H1 (cell line): Measurements from ENCODE around the gene TTK. TPM values are rescaled to one million over a fixed set of nuclear protein-coding genes. Genes with fewer than 3 reads are reported as not detected.

ENCODE experiments used
- CTCF ChIA-PET: fragments of 300-600 bp; sonication (Branson Sonifier 250); formaldehyde crosslinking; loops from one replicate; lab custom pipeline; 2021; ENCODE audit not compliant: partially characterized antibody; lab: Charles Lee
- POLR2A ChIA-PET: fragments of 300-600 bp; sonication (Branson Sonifier 250); formaldehyde crosslinking; loops from one replicate; lab custom pipeline; 2021; ENCODE audit warnings: inconsistent platforms; ENCODE audit not compliant: partially characterized antibody; lab: Charles Lee
- DNase-seq, 2 experiments: peaks; one replicate each; pipeline versions ENCODE4 v3.0.0 to v3.0.0-alpha.2; 2010 to 2022; ENCODE audit warnings: low spot score in 2 of 2, low read depth in 1 of 2, mixed read lengths in 1 of 2
- FAIRE-seq: peaks from 2 replicates; lab custom pipeline; 2011; peaks lifted over from hg19 to GRCh38; lab: Jason Lieb, UNC
- H2AFZ ChIP-seq: 2 replicates; pipeline ENCODE4 v1.8.1; 2012; ENCODE audit warnings: low read length, inconsistent platforms
- H2AK5ac ChIP-seq: 2 replicates; pipeline ENCODE4 v1.6.1; 2013; ENCODE audit warnings: low read depth, low read length
- H2BK120ac ChIP-seq: replicated peaks from 2 replicates; pipeline ENCODE3; 2013; ENCODE audit warnings: low read depth, low read length, inconsistent platforms
- H2BK12ac ChIP-seq: 2 replicates; pipeline ENCODE4 v1.6.1; 2013; ENCODE audit warnings: low read depth, low read length
- H2BK15ac ChIP-seq: 2 replicates; pipeline ENCODE4 v1.6.1; 2013; ENCODE audit warnings: low read length
- H2BK20ac ChIP-seq: 2 replicates; pipeline ENCODE4 v1.6.1; 2013; ENCODE audit warnings: low read length
- H2BK5ac ChIP-seq: 2 replicates; pipeline ENCODE4 v1.6.1; 2013; ENCODE audit warnings: low read depth, low read length
- H3K14ac ChIP-seq: 2 replicates; pipeline ENCODE4 v1.6.1; 2013; ENCODE audit warnings: inconsistent platforms; ENCODE audit not compliant: insufficient read length
- H3K18ac ChIP-seq: 2 replicates; pipeline ENCODE4 v1.6.1; 2013; ENCODE audit warnings: low read length; ENCODE audit errors: extremely low read depth
- H3K23ac ChIP-seq: 2 replicates; pipeline ENCODE4 v1.6.1; 2013; ENCODE audit warnings: inconsistent platforms; ENCODE audit not compliant: insufficient read length
- H3K23me2 ChIP-seq: 2 replicates; pipeline ENCODE4 v1.6.1; 2013; ENCODE audit warnings: low read depth, low read length
- H3K27ac ChIP-seq: 2 replicates; pipeline ENCODE4 v1.6.1; 2011; ENCODE audit warnings: low read depth, low read length, inconsistent platforms
- H3K27me3 ChIP-seq, 4 experiments: replicated peaks in 1 of 4; 1 replicate in 1 of 4; 2 replicates in 3 of 4; pipeline versions ENCODE4 v1.6.1 to v1.8.1; 2011 to 2013; ENCODE audit warnings: low read length in 3 of 4, mild to moderate bottlenecking in 3 of 4, inconsistent platforms in 2 of 4, mixed read lengths in 2 of 4, moderate library complexity in 1 of 4; ENCODE audit not compliant: control insufficient read depth in 3 of 4, insufficient read depth in 3 of 4; ENCODE audit errors: extremely low read depth in 1 of 4
- H3K36me3 ChIP-seq, 4 experiments: 2 replicates each; pipeline versions ENCODE4 v1.6.1 to v1.8.1; 2011 to 2013; ENCODE audit warnings: mild to moderate bottlenecking in 4 of 4, low read length in 3 of 4, moderate library complexity in 2 of 4, control low read depth in 1 of 4, inconsistent platforms in 1 of 4; ENCODE audit not compliant: insufficient read depth in 4 of 4, control insufficient read depth in 2 of 4
- H3K4ac ChIP-seq: replicated peaks from 2 replicates; pipeline ENCODE3; 2013; ENCODE audit warnings: low read length, low read depth, mixed read lengths, inconsistent platforms; ENCODE audit not compliant: insufficient read length
- H3K4me1 ChIP-seq, 4 experiments: replicated peaks in 1 of 4; 1 replicate in 1 of 4; 2 replicates in 3 of 4; pipeline versions ENCODE4 v1.6.1 to v1.8.1; 2011 to 2013; ENCODE audit warnings: low read length in 3 of 4, inconsistent platforms in 2 of 4, mixed read lengths in 1 of 4; ENCODE audit not compliant: insufficient read depth in 4 of 4, control insufficient read depth in 3 of 4
- H3K4me2 ChIP-seq, 2 experiments: 2 replicates each; pipeline versions ENCODE4 v1.6.1 to v1.8.1; 2011 to 2013; ENCODE audit warnings: low read depth in 2 of 2, low read length in 2 of 2, control low read depth in 1 of 2, inconsistent platforms in 1 of 2, mild to moderate bottlenecking in 1 of 2; ENCODE audit not compliant: insufficient read depth in 1 of 2
- H3K4me3 ChIP-seq, 4 experiments: fragments of 200-600, 300-600 bp in 1 of 4; sonication (generic), shearing (Covaris generic), sonication (Bioruptor Twin) in 1 of 4; 2 replicates each; pipeline versions ENCODE4 v1.5.1 to v1.8.1; 2011 to 2016; ENCODE audit warnings: low read length in 4 of 4, low read depth in 3 of 4, control low read depth in 2 of 4, inconsistent platforms in 2 of 4, mild to moderate bottlenecking in 2 of 4, mixed read lengths in 1 of 4, moderate library complexity in 1 of 4; ENCODE audit not compliant: insufficient read depth in 2 of 4; ENCODE audit errors: extremely low read depth in 1 of 4
- H3K56ac ChIP-seq: replicated peaks from 2 replicates; pipeline ENCODE3; 2013; ENCODE audit warnings: low read depth, mild to moderate bottlenecking, mixed read lengths, low read length, inconsistent platforms; ENCODE audit not compliant: insufficient read length
- H3K79me1 ChIP-seq: 2 replicates; pipeline ENCODE4 v1.6.1; 2013; ENCODE audit warnings: low read depth, low read length, control low read depth
- H3K79me2 ChIP-seq, 2 experiments: 2 replicates each; pipeline versions ENCODE4 v1.6.1 to v1.8.1; 2012 to 2013; ENCODE audit warnings: low read length in 2 of 2, mild to moderate bottlenecking in 2 of 2, inconsistent platforms in 1 of 2; ENCODE audit not compliant: insufficient read depth in 2 of 2, control insufficient read depth in 1 of 2
- H3K9ac ChIP-seq, 4 experiments: replicated peaks in 1 of 4; 1 replicate in 1 of 4; 2 replicates in 3 of 4; pipeline versions ENCODE4 v1.6.1 to v1.8.1; 2011 to 2013; ENCODE audit warnings: low read depth in 3 of 4, low read length in 3 of 4, control low read depth in 2 of 4, mild to moderate bottlenecking in 2 of 4, moderate library complexity in 2 of 4, inconsistent platforms in 1 of 4; ENCODE audit errors: extremely low read depth in 1 of 4
- H3K9me3 ChIP-seq, 2 experiments: 2 replicates each; pipeline versions ENCODE4 v1.6.1 to v1.8.1; 2012 to 2013; ENCODE audit warnings: mild to moderate bottlenecking in 2 of 2, moderate library complexity in 2 of 2, control low read depth in 1 of 2, inconsistent platforms in 1 of 2, low read depth in 1 of 2, low read length in 1 of 2, mixed read lengths in 1 of 2; ENCODE audit not compliant: insufficient read depth in 2 of 2
- H4K20me1 ChIP-seq, 2 experiments: replicated peaks in 1 of 2; 2 replicates each; pipeline versions ENCODE3 to v1.8.1; 2011 to 2013; ENCODE audit warnings: inconsistent platforms in 2 of 2, low read length in 2 of 2, mild to moderate bottlenecking in 1 of 2; ENCODE audit not compliant: insufficient read depth in 2 of 2, control insufficient read depth in 1 of 2
- H4K5ac ChIP-seq: 2 replicates; pipeline ENCODE4 v1.6.1; 2013; ENCODE audit warnings: low read length, low read depth, mixed read lengths, inconsistent platforms; ENCODE audit not compliant: insufficient read length
- H4K8ac ChIP-seq: 2 replicates; pipeline ENCODE4 v1.8.0; 2013; ENCODE audit warnings: mild to moderate bottlenecking, moderate library complexity, low read length, inconsistent platforms; ENCODE audit not compliant: insufficient read depth; ENCODE audit errors: extremely low read depth
- H4K91ac ChIP-seq: replicated peaks from 2 replicates; pipeline ENCODE3; 2013; ENCODE audit warnings: low read length, mixed read lengths, inconsistent platforms; ENCODE audit not compliant: insufficient read length
- MAFK ChIP-seq: IDR thresholded peaks from 2 replicates; pipeline ENCODE4 v1.6.1; 2012; ENCODE audit warnings: low read depth, mild to moderate bottlenecking, improper control_type of control experiment, low read length
- WGBS, 2 experiments: shearing (Covaris generic) in 1 of 2; methylation state at CpG; one replicate each; pipeline versions ENCODE4 v1.1.6 to v1.1.7; 2013 to 2015; ENCODE audit warnings: low lambda C conversion rate in 2 of 2, mixed read lengths in 2 of 2, inconsistent platforms in 1 of 2, low coverage in 1 of 2, missing lambda C conversion rate in 1 of 2; ENCODE audit not compliant: insufficient replicate concordance in 2 of 2, insufficient coverage in 1 of 2, insufficient read length in 1 of 2; ENCODE audit errors: extremely low coverage in 1 of 2, missing lambda C conversion rate in 1 of 2; 5-methylcytosine and 5-hydroxymethylcytosine counted together
- polyA plus RNA-seq, 7 experiments: library from polyadenylated mRNA; depleted of rRNA in 3 of 7; stranded (reverse) in 5 of 7; unstranded in 2 of 7; fragments of >200 nt in 5 of 7; fragments of 200-250 nt in 2 of 7; gene quantifications; 1 replicate in 5 of 7; 2 replicates in 1 of 7; 4 replicates in 1 of 7; pipeline versions ENCODE4 v1.2.1 to v1.2.3, GENCODE V29; 2011 to 2013; ENCODE audit warnings: missing spikeins in 2 of 7, mixed read lengths in 2 of 7
- total RNA-seq: library from RNA; stranded (reverse); fragmentation: NEBNext Ultra II Directional; extraction: Animal tissue kit (Norgen Biotek cat#: 25700); gene quantifications from 2 replicates; pipeline ENCODE4 v1.2.1, GENCODE V29; 2021

TTK gene
- total and polyA plus RNA-seq, 2 of the 8 experiments (the other 6 are each of a cell fraction or from before 2014, with no cell fraction given): 11.9 to 63.2 TPM

DNA sequence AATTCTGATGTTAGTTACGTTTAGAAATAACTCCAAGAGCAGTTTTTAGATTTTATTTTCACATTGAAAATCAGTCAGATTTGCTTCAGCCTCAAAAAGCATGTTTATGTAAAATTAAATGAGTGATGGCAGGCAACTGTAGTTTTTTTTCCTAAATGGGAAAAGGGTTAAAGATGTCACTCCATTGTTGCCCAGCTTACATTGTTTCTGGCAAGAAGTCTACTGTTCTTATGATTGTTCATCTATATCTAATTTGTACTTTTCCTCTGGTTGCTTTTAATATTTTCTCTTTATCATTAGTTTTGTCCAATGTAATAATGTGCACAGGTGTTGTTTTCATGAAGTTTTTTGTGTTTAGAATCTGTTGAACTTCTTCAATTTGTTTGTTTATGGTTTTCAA, 6.7 kb upstream of the TTK start:
- Histone ChIP-seq H2BK120ac (no peak overlapping the region), H3K9me3 (0 out of 4 replicates have a peak, but pooled peaks cover 0 to 3% of the 10 kb centered on the region in 2 experiments), H2AK5ac (no peak overlapping the region), H3K27ac (no peak overlapping the region), H2AFZ (no peak overlapping the region), H2BK20ac (no peak overlapping the region), H3K9ac (no peak overlapping the region), H4K8ac (no peak overlapping the region), H2BK5ac (no peak overlapping the region), H3K36me3 (no peaks in the 10 kb centered on the region), H3K4me1 (peaks cover 5 to 13% (median 10%) of the 10 kb centered on the region in 4 experiments; a peak in 6 of 7 replicates)
- FAIRE-seq: no peak
- 80% methylated on average over 1 of the region's 1 CpG; no CpG with 5 or more reads in 1 of the 2 experiments for WGBS, 2 experiments
- DNase-seq: no peak
- POLR2A ChIA-PET: no interaction called here
- TF ChIP-seq MAFK: no peak
- TF ChIP-seq, all 59 proteins: peak for 0
- no peak overlapping the region for H3K4me3 ChIP-seq
- H3K23ac ChIP-seq: no peak overlapping the region
- no peak overlapping the region for H3K18ac ChIP-seq
- H3K27me3 ChIP-seq: no peaks in the 10 kb centered on the region
- H3K56ac ChIP-seq: no peak overlapping the region
- H3K14ac ChIP-seq: no peak overlapping the region
- H3K23me2 ChIP-seq: no peaks in the 10 kb centered on the region
- CTCF ChIA-PET: no interaction called here
- no peaks in the 10 kb centered on the region for H3K79me2 ChIP-seq
- H3K4me2 ChIP-seq: no peak overlapping the region
- no peak overlapping the region for H2BK12ac ChIP-seq
- H2BK15ac ChIP-seq: no peak overlapping the region
- no peak overlapping the region for H4K5ac ChIP-seq
- H3K79me1 ChIP-seq: no peaks in the 10 kb centered on the region
- no peak overlapping the region for H4K91ac ChIP-seq
- H3K4ac ChIP-seq: no peak overlapping the region
- no peaks in the 10 kb centered on the region for H4K20me1 ChIP-seq
